ENCODE results near the gene SETD4.

- TF ChIP-seq CTCF (IDR thresholded peaks at IDR 0.05) (no peak), POLR2A (IDR thresholded peaks at IDR 0.05) (no peak)
Measured at GRCh38 chr21:36096398-36097290, 36.3 kb upstream of the SETD4 start.

All from body of pancreas (tissue), 4 donors.